GM04504 (cell line): Measurements from ENCODE around the gene TTC9B.
"Not testable (repeated sequence)": the region's sequence is repeated elsewhere in the genome, so short reads cannot be mapped to it uniquely, and the experiment has no call there.

ENCODE experiments used
- DNase-seq: peaks from one replicate; pipeline ENCODE4 v3.0.0-alpha.2; 2012; ENCODE audit warnings: low read depth

The TTC9B gene

GRCh38 chr19:40170303-40170989, 47.7 kb downstream of the TTC9B start:
- not testable (repeated sequence) for DNase-seq

GRCh38 chr19:40169482-40170302, 48.5 kb downstream of the TTC9B start:
- DNase-seq, result not testable (repeated sequence)
